ENCODE data around the gene CTSE.

DNA sequence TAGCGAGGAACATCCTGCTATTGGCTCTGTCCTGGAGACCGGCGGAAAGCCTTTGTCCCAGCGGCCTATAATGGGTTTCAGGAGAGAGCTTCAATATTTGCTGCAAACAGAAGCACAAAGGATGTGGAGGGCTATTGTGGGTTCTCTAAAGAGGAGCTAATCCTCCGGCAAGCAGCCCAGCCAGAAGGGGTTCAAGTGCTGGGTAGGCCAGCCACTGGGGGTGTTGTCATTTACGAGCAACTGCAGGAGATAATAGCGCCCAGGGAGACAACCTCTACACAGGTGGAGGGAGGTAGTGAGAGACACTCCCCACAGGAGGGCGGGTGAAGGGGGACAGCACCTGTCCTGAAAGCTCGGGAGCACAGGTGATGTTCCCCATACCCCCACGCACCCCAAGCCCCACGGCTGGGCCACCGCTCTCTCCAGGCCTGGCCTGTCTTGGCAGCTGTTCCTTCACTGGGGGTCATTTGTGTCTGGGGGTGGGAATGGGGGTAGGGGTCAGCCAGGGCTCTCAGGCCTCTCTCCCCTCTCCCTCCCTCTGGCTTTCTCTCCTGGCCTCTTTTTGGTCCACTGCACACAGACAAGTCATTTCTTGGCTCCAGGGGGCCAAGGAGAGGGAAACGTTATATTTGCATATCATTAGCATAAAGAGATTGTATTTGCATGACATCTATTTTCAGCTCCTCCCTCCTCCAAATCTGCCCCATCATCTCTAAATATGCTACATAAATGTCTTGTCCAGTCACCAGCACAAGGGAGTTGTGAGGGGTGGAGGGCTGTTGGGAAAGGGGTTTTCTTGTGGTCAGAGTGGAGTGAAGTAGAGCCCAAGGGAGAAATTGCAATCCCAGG, 58.4 kb downstream of the CTSE start:
- TF ChIP-seq, protein P1, sequence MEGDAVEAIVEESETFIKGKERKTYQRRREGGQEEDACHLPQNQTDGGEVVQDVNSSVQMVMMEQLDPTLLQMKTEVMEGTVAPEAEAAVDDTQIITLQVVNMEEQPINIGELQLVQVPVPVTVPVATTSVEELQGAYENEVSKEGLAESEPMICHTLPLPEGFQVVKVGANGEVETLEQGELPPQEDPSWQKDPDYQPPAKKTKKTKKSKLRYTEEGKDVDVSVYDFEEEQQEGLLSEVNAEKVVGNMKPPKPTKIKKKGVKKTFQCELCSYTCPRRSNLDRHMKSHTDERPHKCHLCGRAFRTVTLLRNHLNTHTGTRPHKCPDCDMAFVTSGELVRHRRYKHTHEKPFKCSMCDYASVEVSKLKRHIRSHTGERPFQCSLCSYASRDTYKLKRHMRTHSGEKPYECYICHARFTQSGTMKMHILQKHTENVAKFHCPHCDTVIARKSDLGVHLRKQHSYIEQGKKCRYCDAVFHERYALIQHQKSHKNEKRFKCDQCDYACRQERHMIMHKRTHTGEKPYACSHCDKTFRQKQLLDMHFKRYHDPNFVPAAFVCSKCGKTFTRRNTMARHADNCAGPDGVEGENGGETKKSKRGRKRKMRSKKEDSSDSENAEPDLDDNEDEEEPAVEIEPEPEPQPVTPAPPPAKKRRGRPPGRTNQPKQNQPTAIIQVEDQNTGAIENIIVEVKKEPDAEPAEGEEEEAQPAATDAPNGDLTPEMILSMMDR (optimal IDR thresholded peaks at IDR 0.05 in 1 of 3, IDR thresholded peaks at IDR 0.05 in 1 of 3, conservative IDR thresholded peaks at IDR 0.05 in 1 of 3; ENCODE audit: extremely low read depth in 1 of 3, insufficient read depth in 2 of 3, low read length in 3 of 3), result no peak
- no peak for TF ChIP-seq EZH2 (IDR thresholded peaks at IDR 0.05; ENCODE audit: low read length)
